Islet precursor cell (in vitro differentiated cells): ENCODE results near the gene UACA.

Experiments used
- DNase-seq: peaks from one replicate; pipeline ENCODE4 v3.0.0-alpha.2; 2018

The UACA gene

GRCh38 chr15:70651303-70651845 lies 112.0 kb downstream of the UACA start:
- DNase-seq: no peak

DNA sequence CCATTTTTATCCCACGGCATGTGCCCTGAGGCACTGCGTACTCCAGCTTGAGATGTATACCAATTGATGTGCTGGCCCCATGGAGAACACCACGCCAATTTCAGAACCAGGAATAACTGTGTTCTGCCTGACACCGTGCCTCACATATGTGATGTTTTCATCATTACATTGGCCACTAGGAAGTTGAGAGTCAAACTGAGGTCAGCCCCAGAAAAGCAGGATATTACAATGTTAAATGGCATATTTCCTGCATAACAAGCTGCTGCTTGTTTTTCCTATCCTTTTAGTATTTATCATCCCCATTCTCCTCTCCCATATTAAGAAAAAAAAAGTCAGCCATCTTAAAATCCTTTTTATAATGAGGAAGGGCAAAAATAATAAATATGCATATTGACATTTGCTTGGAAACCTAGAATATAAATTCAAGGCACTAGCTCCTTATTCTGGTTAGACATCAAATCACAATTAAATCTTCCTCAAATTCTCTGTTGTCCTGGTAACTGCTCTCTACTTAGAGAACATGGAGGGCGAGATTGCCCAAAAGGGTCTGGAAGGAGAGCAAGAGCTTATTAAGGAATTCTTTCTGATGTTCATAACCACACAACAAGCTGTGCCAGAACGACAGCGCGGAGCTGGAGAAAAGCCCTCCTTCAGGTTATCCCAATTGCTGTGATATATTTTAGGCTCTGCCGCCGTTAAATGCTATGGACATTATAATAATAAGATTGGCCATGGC lies 112.6 kb downstream of the UACA start:
- DNase-seq: no peak

DNA sequence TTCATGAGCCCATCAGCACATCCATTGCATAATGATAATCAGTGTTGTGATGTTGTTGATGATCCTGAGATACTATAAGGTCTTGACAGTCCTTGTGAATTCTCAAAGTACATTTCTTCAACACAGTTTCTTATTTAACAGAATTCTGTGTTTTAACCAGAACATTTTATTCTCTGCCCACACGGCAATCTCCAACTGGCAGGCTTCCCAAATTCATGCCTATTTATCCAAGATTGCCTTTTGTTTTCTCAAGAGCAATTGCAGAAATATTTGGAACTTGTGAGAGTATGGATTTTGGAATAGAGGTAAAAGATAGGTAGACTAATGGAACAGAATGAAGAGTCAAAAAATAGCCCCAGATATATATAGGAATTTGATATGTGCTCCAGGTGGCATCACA lies 116.0 kb downstream of the UACA start:
- DNase-seq: no peak

DNA sequence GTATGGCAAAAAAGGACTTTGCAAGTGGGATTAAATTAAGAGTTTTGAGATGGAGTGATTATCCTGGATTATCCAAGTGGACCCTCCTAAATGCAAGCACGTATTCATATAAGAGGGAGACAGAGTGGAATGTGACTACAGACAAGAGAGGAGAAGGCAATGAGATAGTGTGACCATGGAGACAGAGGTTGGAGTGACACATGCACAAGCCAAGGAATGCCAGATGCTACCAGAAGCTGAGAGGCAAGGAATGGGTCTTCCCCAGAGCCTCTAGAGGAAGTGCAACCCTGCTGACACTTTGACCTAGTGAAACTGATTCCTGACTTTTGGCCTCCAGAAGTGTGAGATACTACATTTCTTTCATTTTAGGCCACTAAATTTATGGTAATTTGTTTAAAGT lies 117.2 kb downstream of the UACA start:
- DNase-seq: no peak

DNA sequence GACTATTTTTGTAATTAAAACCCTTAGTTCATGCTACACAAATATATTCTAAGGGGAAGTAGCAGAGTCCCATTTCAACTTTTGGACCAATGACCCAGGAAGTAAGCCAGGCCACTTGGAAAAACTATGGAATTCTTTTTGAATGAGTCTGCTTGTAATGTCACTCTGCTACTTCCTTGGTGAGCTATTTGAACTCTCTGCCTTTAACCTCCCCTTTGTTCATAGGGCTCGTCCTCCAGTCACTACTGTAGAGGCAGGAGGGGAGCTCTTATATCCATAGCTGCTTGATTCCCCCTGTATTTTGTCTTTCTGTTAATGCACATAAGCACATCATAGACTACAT lies 119.6 kb downstream of the UACA start:
- DNase-seq: no peak

GRCh38 chr15:70643106-70643782 lies 120.1 kb downstream of the UACA start:
- no peak for DNase-seq

GRCh38 chr15:70636540-70637165 lies 126.7 kb downstream of the UACA start:
- DNase-seq: peak; percentile 73

GRCh38 chr15:70635895-70636294 lies 127.5 kb downstream of the UACA start:
- DNase-seq: no peak

- DNase-seq: no peak
These were observed 129.4 kb downstream of the UACA start for GRCh38 chr15:70633991-70634390.

- DNase-seq: no peak
These were observed 130.1 kb downstream of the UACA start for GRCh38 chr15:70633103-70633831.

GRCh38 chr15:70632491-70633102 lies 130.8 kb downstream of the UACA start:
- DNase-seq: no peak

- DNase-seq: no peak
These were observed 131.3 kb downstream of the UACA start for GRCh38 chr15:70632079-70632478.

GRCh38 chr15:70629735-70630273 lies 133.6 kb downstream of the UACA start:
- DNase-seq: no peak

GRCh38 chr15:70628549-70628896 lies 134.8 kb downstream of the UACA start:
- no peak for DNase-seq

DNA sequence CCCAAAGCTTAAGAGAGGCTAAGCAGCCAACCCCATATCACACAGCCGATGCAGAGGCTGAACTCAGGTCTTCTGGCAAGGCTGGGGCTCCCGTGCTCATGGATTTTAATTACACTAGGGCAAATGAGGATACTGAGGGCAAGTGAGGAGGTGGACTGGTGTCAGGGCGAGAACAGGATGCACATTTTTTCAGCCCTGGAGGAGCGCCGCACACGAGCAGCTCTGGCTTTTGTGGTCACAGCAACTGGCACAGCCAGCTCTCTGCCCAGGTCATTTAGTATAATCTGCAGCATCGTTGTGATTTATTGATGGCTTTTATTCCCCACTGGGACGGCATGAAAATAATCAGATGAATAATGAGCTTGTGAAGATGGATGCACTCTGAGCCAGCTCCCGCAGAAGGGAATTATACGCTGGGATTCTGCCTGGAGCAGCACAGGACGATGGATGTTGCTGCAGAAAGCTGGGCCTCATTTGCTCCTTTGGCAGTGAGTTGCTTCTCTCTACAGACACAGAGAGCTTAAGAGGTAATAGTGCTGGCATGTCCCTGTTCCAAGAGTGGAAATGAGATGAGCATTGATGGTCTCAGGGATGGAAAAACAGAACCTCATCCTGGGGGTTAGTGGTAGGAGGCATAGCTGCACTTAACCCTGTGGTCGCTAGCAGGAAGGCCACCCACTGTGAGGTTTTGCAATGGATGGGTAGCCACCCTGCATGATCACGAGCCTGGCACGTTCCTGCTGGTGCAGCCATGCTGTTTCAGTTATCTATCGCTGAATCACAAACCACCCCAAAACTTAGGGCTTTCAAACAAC lies 135.4 kb downstream of the UACA start:
- no peak for DNase-seq

- no peak for DNase-seq
These were observed 136.0 kb downstream of the UACA start for GRCh38 chr15:70627322-70627721.

DNA sequence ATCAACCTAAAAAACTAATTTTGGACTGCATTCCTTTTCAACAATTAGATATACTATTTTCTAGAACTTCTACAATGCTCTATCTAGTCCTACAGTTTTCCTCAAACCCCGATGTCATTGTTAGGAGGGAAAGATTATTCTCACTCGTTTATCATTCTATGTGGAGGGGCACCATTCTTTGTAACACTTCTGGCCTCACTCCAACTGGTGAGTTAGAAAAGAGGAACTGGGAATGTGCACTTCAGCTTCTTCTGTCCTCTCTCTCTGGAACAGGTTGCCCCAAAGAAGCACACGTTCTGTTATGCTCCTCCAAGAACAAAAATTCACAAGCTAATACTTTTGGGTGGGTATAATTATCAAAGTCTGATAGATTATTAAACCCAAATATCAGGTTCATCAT lies 137.9 kb downstream of the UACA start:
- no peak for DNase-seq

DNA sequence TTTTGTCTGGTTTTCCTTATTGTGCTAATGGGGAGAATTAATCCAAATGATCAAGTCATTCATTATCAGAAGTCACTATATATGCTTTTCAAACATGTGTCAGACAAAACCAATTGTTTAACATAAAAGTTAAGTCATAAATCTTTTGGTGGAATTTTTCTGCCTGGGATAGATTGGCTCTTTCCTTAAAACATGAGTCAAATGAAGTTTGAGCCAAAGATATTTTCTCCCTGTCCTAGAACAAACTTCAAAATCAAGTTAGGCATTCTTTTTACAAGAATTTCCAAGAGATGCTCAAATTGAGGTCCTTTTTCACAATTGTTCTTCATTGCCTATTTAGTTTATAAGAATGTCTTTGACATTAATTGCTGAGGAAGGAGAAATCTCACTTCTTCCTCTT lies 138.3 kb downstream of the UACA start:
- DNase-seq: no peak

DNA sequence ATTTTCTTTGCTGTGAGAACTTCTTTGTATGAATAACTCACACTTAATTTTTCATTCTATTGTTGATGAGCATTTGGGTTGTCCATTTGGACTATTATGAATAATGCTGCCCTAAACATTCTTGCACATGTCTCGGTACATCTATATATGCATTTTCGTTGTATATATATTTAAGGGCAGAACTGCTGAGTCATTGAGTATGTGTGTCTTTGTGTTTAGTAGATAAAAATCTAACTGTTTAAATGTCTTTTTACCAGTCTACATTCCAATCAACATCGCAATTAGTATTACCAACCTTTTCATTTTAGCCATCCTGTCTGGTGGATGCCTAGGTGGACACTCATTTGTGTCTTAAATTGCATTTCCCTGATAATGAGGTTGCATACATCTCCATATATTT lies 144.4 kb downstream of the UACA start:
- DNase-seq: no peak

DNA sequence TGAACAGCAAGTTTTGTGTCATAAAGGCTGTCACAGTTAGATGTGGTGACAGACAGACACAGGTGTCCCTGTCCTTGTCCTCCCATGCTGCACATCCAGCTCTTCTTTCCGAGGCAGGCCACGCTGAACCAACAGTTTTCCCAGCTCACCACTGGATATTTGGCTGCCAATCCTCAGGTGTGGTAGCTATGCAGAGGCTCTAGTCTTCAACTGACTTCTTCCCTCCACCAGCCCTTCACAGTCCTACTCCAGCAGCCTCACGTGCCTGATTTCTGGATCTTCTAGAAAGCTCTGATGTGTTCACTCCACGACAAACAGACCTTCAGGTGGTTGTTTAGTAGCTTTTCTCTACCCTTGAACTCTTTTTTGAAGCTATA lies 145.5 kb downstream of the UACA start:
- peak; percentile 70 for DNase-seq

- peak; percentile 71 for DNase-seq
These were observed 146.1 kb downstream of the UACA start for GRCh38 chr15:70617076-70617910.
